ENCODE measurements around the gene NGFR. TPM values are rescaled to one million over a fixed set of nuclear protein-coding genes. Genes with fewer than 3 reads are reported as not detected.
A peak's percentile ranks its signal among the peaks of the same experiment; 100 is the strongest.

NGFR gene
- total RNA-seq, 1 donor from 2014 or later: 131 TPM

- H3K4me3 Mint-ChIP-seq (ENCODE audit: unreplicated experiment): no peak overlapping the region
- peaks cover 8% of the 10 kb centered on the region for H3K36me3 Mint-ChIP-seq (ENCODE audit: unreplicated experiment)
- TF ChIP-seq CTCF (IDR thresholded peaks at IDR 0.05; ENCODE audit: partially characterized antibody, unreplicated experiment): peak; percentile 67
- H3K9me3 Mint-ChIP-seq (ENCODE audit: unreplicated experiment): no peaks in the 10 kb centered on the region
- H3K4me1 Mint-ChIP-seq (ENCODE audit: low read depth, unreplicated experiment): peaks cover 5% of the 10 kb centered on the region
- no peaks in the 10 kb centered on the region for H3K27me3 Mint-ChIP-seq (ENCODE audit: unreplicated experiment)
- H3K27ac Mint-ChIP-seq (ENCODE audit: unreplicated experiment): no peak overlapping the region
- peak; percentile 61 for DNase-seq
Observed at GRCh38 chr17:49557312-49558024, 62.4 kb downstream of the NGFR start.

Small RNA genes within 50 kb of the gene (microRNA-seq; reads per million reads assigned to microRNA genes)
- not detected for gene MIR6165 (ENCODE audit: unreplicated experiment)

Other genes with a start within 250 kb of the NGFR start
- gene ZNF652, start 133.0 kb upstream of the NGFR start, total RNA-seq (ENCODE audit: unreplicated experiment): 37.4 TPM
- 134 TPM for gene PHB1, start 80.4 kb upstream of the NGFR start, total RNA-seq (ENCODE audit: unreplicated experiment)
- gene NXPH3, start 80.6 kb downstream of the NGFR start, total RNA-seq (ENCODE audit: unreplicated experiment): 2.0 TPM
- 49.5 TPM for gene SPOP, start 182.8 kb downstream of the NGFR start, total RNA-seq (ENCODE audit: unreplicated experiment)
- 123 TPM for gene SLC35B1, start 212.7 kb downstream of the NGFR start, total RNA-seq (ENCODE audit: unreplicated experiment)